A549 (cell line): ENCODE measurements around the gene VPS37B.

Experiments used
- BCL3 ChIP-seq: fragments of >200 bp; sonication (Bioruptor Twin); formaldehyde crosslinking; IDR thresholded peaks from 3 replicates; pipeline ENCODE4 v1.6.1; 2016
- BHLHE40 ChIP-seq: IDR thresholded peaks from 2 replicates; pipeline ENCODE4 v1.6.1; 2012; ENCODE audit warnings: low read depth, low read length, inconsistent platforms
- CEBPB ChIP-seq, 2 experiments: fragments of >200 bp in 1 of 2; sonication (Bioruptor Twin) in 1 of 2; formaldehyde crosslinking in 1 of 2; IDR thresholded peaks; 2 replicates each; pipeline ENCODE4 v1.6.1; 2012 to 2016
- CHD2 ChIP-seq: fragments of 150-350 bp; IDR thresholded peaks from 2 replicates; pipeline ENCODE4 v1.6.1; 2014; ENCODE audit warnings: low read length; ENCODE audit not compliant: partially characterized antibody
- CHD4 ChIP-seq: fragments of 200-600 bp; sonication (generic); IDR thresholded peaks from 2 replicates; pipeline ENCODE4 v1.6.1; 2016; ENCODE audit warnings: antibody characterized with exemption, mild to moderate bottlenecking, borderline replicate concordance
- CTCF ChIP-seq: fragments of >200 bp; sonication (Bioruptor Twin); formaldehyde crosslinking; IDR thresholded peaks from 3 replicates; pipeline ENCODE4 v1.5.1; 2016
- HDAC2 ChIP-seq: fragments of 200-600 bp; sonication (generic); IDR thresholded peaks from 2 replicates; pipeline ENCODE4 v1.6.1; 2016
- MAZ ChIP-seq: fragments of 150-350 bp; IDR thresholded peaks from 2 replicates; pipeline ENCODE4 v1.6.1; 2014; ENCODE audit warnings: antibody characterized with exemption, low read depth, low read length, borderline replicate concordance
- MYC ChIP-seq: IDR thresholded peaks from 2 replicates; pipeline ENCODE4 v1.6.1; 2012; ENCODE audit warnings: mild to moderate bottlenecking, inconsistent platforms, low read length, improper control_type of control experiment, borderline replicate concordance
- NR3C1 ChIP-seq: fragments of >200 bp; sonication (Bioruptor Twin); formaldehyde crosslinking; IDR thresholded peaks from 3 replicates; pipeline ENCODE4 v1.6.1; 2017
- POLR2A ChIP-seq: IDR thresholded peaks from 2 replicates; pipeline ENCODE4 v1.6.1; 2012; ENCODE audit warnings: mild to moderate bottlenecking, low read length
- RAD21 ChIP-seq, 2 experiments: fragments of >200 bp in 1 of 2; sonication (Bioruptor Twin) in 1 of 2; formaldehyde crosslinking in 1 of 2; IDR thresholded peaks in 1 of 2; conservative IDR thresholded peaks in 1 of 2; 2 replicates in 1 of 2; 3 replicates in 1 of 2; pipeline ENCODE4 v1.6.1; 2012 to 2018; ENCODE audit warnings: inconsistent platforms in 1 of 2
- RNF2 ChIP-seq: fragments of 200-600 bp; sonication (generic); IDR thresholded peaks from 2 replicates; pipeline ENCODE4 v1.6.1; 2016; ENCODE audit warnings: low read depth, mild to moderate bottlenecking, antibody characterized with exemption, moderate library complexity, borderline replicate concordance
- SREBF2 ChIP-seq: fragments of 450-650 bp; IDR thresholded peaks from 2 replicates; pipeline ENCODE4 v1.6.1; 2014; ENCODE audit warnings: mild to moderate bottlenecking, moderate library complexity

GRCh38 chr12:122876731-122877130 is 19.2 kb downstream of the VPS37B start:
- TF ChIP-seq NR3C1 (no peak), MAZ (no peak), CTCF (no peak), POLR2A (no peak), CHD2 (no peak), RAD21 (conservative IDR thresholded peaks at IDR 0.05 in 1 of 2, IDR thresholded peaks at IDR 0.05 in 1 of 2) (no peak), BCL3 (no peak), BHLHE40 (no peak), MYC (no peak), RNF2 (no peak), HDAC2 (no peak), SREBF2 (no peak), CHD4 (no peak), CEBPB (IDR thresholded peaks at IDR 0.05) (no peak)
